ENCODE data around the gene ADAMTS1. TPM values are rescaled to one million over a fixed set of nuclear protein-coding genes. Genes with fewer than 3 reads are reported as not detected.

The ADAMTS1 gene
- total RNA-seq, 1 donor from 2014 or later, result 122 TPM

GRCh38 chr21:26815197-26815596 lies 30.0 kb downstream of the ADAMTS1 start:
- Histone ChIP-seq H3K27ac (no peak overlapping the region), H3K36me3 (no peaks in the 10 kb centered on the region), H3K4me1 (no peaks in the 10 kb centered on the region), H3K9me3 (no peaks in the 10 kb centered on the region), H3K4me3 (no peak overlapping the region), H3K27me3 (no peaks in the 10 kb centered on the region)
- TF ChIP-seq CTCF (IDR thresholded peaks at IDR 0.05), result no peak
- no peak for ATAC-seq
- no peak for DNase-seq
- intact Hi-C loops (cut with DNase I), result no loop called here

GRCh38 chr21:26814386-26814785 lies 30.8 kb downstream of the ADAMTS1 start:
- no peak overlapping the region for H3K27ac ChIP-seq
- intact Hi-C loops (cut with DNase I), result no loop called here
- H3K4me3 ChIP-seq, result no peak overlapping the region
- no peaks in the 10 kb centered on the region for H3K36me3 ChIP-seq
- ATAC-seq (no peak), DNase-seq (no peak)
- no peaks in the 10 kb centered on the region for H3K9me3 ChIP-seq
- H3K4me1 ChIP-seq, result no peaks in the 10 kb centered on the region
- TF ChIP-seq CTCF (IDR thresholded peaks at IDR 0.05), result no peak
- H3K27me3 ChIP-seq, result no peaks in the 10 kb centered on the region

GRCh38 chr21:26813426-26813998 lies 31.7 kb downstream of the ADAMTS1 start:
- intact Hi-C loops (cut with DNase I), result no loop called here
- no peak for DNase-seq
- ATAC-seq, result no peak
- no peak overlapping the region for H3K4me3 ChIP-seq
- TF ChIP-seq CTCF (IDR thresholded peaks at IDR 0.05), result no peak
- no peaks in the 10 kb centered on the region for H3K4me1 ChIP-seq
- no peak overlapping the region for H3K27ac ChIP-seq
- no peaks in the 10 kb centered on the region for H3K27me3 ChIP-seq
- no peaks in the 10 kb centered on the region for H3K9me3 ChIP-seq
- no peaks in the 10 kb centered on the region for H3K36me3 ChIP-seq

- no peak for TF ChIP-seq CTCF (IDR thresholded peaks at IDR 0.05)
These were observed 33.0 kb downstream of the ADAMTS1 start for GRCh38 chr21:26812173-26812572.

GRCh38 chr21:26811482-26811881 lies 33.7 kb downstream of the ADAMTS1 start:
- H3K36me3 ChIP-seq, result no peaks in the 10 kb centered on the region

More at GRCh38 chr21:26812173-26812572, 33.0 kb downstream of the ADAMTS1 start:
- no peaks in the 10 kb centered on the region for H3K9me3 ChIP-seq
- H3K27me3 ChIP-seq, result no peaks in the 10 kb centered on the region
- ATAC-seq, result no peak
- no peak overlapping the region for H3K27ac ChIP-seq
- H3K4me3 ChIP-seq, result no peak overlapping the region
- no peaks in the 10 kb centered on the region for H3K4me1 ChIP-seq
- no peaks in the 10 kb centered on the region for H3K36me3 ChIP-seq
- intact Hi-C loops (cut with DNase I), result no loop called here
- no peak for DNase-seq

More at GRCh38 chr21:26811482-26811881, 33.7 kb downstream of the ADAMTS1 start:
- ATAC-seq, result no peak
- H3K27me3 ChIP-seq, result no peaks in the 10 kb centered on the region
- no peaks in the 10 kb centered on the region for H3K9me3 ChIP-seq
- H3K4me1 ChIP-seq, result no peaks in the 10 kb centered on the region
- no peak for TF ChIP-seq CTCF (IDR thresholded peaks at IDR 0.05)
- no peak overlapping the region for H3K27ac ChIP-seq
- no peak overlapping the region for H3K4me3 ChIP-seq
- intact Hi-C loops (cut with DNase I), result no loop called here
- DNase-seq, result no peak

Measured in upper lobe of right lung (tissue), 1 donor.